Urothelium cell line (cell line): ENCODE measurements around the gene MSL1.

Experiments
- DNase-seq: peaks from one replicate; pipeline ENCODE4 v3.0.0; 2011; ENCODE audit warnings: low spot score, mixed read lengths
- FAIRE-seq: peaks from 2 replicates; lab custom pipeline; 2011; peaks lifted over from hg19 to GRCh38; lab: Jason Lieb, UNC

MSL1 gene

GRCh38 chr17:40091691-40092397 lies 29.9 kb upstream of the MSL1 start:
- DNase-seq (no peak), FAIRE-seq (no peak)

- FAIRE-seq (no peak), DNase-seq (no peak)
Observed at GRCh38 chr17:40092581-40092980, 29.2 kb upstream of the MSL1 start.

GRCh38 chr17:40093005-40093579 lies 28.7 kb upstream of the MSL1 start:
- DNase-seq (no peak), FAIRE-seq (no peak)

- DNase-seq (no peak), FAIRE-seq (peak; percentile 30)
Observed at GRCh38 chr17:40093580-40094201, 28.1 kb upstream of the MSL1 start.

GRCh38 chr17:40094874-40095273 lies 26.9 kb upstream of the MSL1 start:
- FAIRE-seq (no peak), DNase-seq (no peak)

GRCh38 chr17:40095351-40095943 lies 26.3 kb upstream of the MSL1 start:
- DNase-seq (no peak), FAIRE-seq (no peak)

GRCh38 chr17:40095944-40096791 lies 25.6 kb upstream of the MSL1 start:
- peak; percentile 17 for FAIRE-seq
- no peak for DNase-seq

- DNase-seq: no peak
- FAIRE-seq: no peak
Observed at GRCh38 chr17:40097087-40097486, 24.7 kb upstream of the MSL1 start.

- DNase-seq: no peak
- FAIRE-seq: no peak
Observed at GRCh38 chr17:40097931-40098845, 23.6 kb upstream of the MSL1 start.

- FAIRE-seq (peak; percentile 86), DNase-seq (peak; percentile 99)
Observed at GRCh38 chr17:40098846-40099618, 22.7 kb upstream of the MSL1 start.

GRCh38 chr17:40099619-40100418 lies 22.0 kb upstream of the MSL1 start:
- DNase-seq: no peak
- FAIRE-seq: no peak

GRCh38 chr17:40100419-40100668 lies 21.4 kb upstream of the MSL1 start, which contains the start of gene NR1D1:
Gene NR1D1, minus strand, starts transcription at chr17:40100589. Its CDS starts 495 bp downstream, at chr17:40100094.
- DNase-seq (no peak), FAIRE-seq (no peak)

GRCh38 chr17:40100669-40101366 lies 21.0 kb upstream of the MSL1 start:
- FAIRE-seq: peak; percentile 77
- DNase-seq: peak; percentile 98

- FAIRE-seq: no peak
- no peak for DNase-seq
Observed at GRCh38 chr17:40101367-40102210, 20.2 kb upstream of the MSL1 start.

GRCh38 chr17:40103071-40103661 lies 18.6 kb upstream of the MSL1 start:
- no peak for FAIRE-seq
- DNase-seq: no peak

GRCh38 chr17:40103688-40104087 lies 18.1 kb upstream of the MSL1 start:
- DNase-seq (no peak), FAIRE-seq (no peak)
